ENCODE measurements around the gene LRRC8B. TPM values are rescaled to one million over a fixed set of nuclear protein-coding genes. Genes with fewer than 3 reads are reported as not detected.

Gene LRRC8B
- total and polyA plus RNA-seq, 2 of the 13 experiments (the other 11 are each of a cell fraction or from before 2014, with no cell fraction given) = 4.9 to 7.6 TPM

- TF ChIP-seq ZNF142 (CRISPR knock-in tag; IDR thresholded peaks at IDR 0.05) (no peak), ZNF30 (CRISPR knock-in tag; IDR thresholded peaks at IDR 0.05) (no peak), CREB3 (CRISPR knock-in tag; IDR thresholded peaks at IDR 0.05) (no peak), MTA1 (CRISPR knock-in tag; IDR thresholded peaks at IDR 0.05; ENCODE audit: borderline replicate concordance) (0 out of 2 replicates have a peak, but pooled peaks have one; percentile 20), CBX2 (IDR thresholded peaks at IDR 0.05; ENCODE audit: low read depth, low read length) (no peak), CBX2 (CRISPR knock-in tag; IDR thresholded peaks at IDR 0.05; ENCODE audit: low read depth) (no peak), ARID5B (CRISPR knock-in tag; IDR thresholded peaks at IDR 0.05) (no peak), ZNF776 (CRISPR knock-in tag; IDR thresholded peaks at IDR 0.05) (no peak), ZSCAN31 (CRISPR knock-in tag; IDR thresholded peaks at IDR 0.05; ENCODE audit: low read depth) (no peak), TRIM24 (CRISPR knock-in tag; IDR thresholded peaks at IDR 0.05) (no peak), ATF2 (CRISPR knock-in tag; IDR thresholded peaks at IDR 0.05) (no peak), EHMT2 (IDR thresholded peaks at IDR 0.05; ENCODE audit: borderline replicate concordance, low read depth, low read length) (no peak), CTCF (CRISPR knock-in tag; IDR thresholded peaks at IDR 0.05) (0 out of 2 replicates have a peak, but pooled peaks have one; percentile 13), MEIS1 (CRISPR knock-in tag; IDR thresholded peaks at IDR 0.05; ENCODE audit: borderline replicate concordance) (no peak)
Observed at GRCh38 chr1:89610457-89611011, 85.9 kb downstream of the LRRC8B start (continued).
